ENCODE data around the gene AVPR2.

The AVPR2 gene

GRCh38 chrX:153954558-153955227, 50.2 kb downstream of the AVPR2 start:
- no peak for FAIRE-seq

GRCh38 chrX:153955228-153955732, 50.8 kb downstream of the AVPR2 start:
- FAIRE-seq, result no peak

- FAIRE-seq, result no peak
Measured at GRCh38 chrX:153956044-153956907, 51.8 kb downstream of the AVPR2 start.
